HG03097 (cell line): Measurements from ENCODE around the gene TNFRSF6B.
"Not testable (repeated sequence)": the region's sequence is repeated elsewhere in the genome, so short reads cannot be mapped to it uniquely, and the experiment has no call there.

Experiments
- ATAC-seq: cut with Tn5 transposase; IDR thresholded peaks from one replicate; pipeline ENCODE4 v1.9.1; 2021; ENCODE audit not compliant: unreplicated experiment, low FRiP score

The TNFRSF6B gene

GRCh38 chr20:63661959-63662812, 34.3 kb upstream of the TNFRSF6B start:
- no peak for ATAC-seq

- no peak for ATAC-seq
Observed at GRCh38 chr20:63662813-63663189, 33.7 kb upstream of the TNFRSF6B start.

GRCh38 chr20:63663332-63664066, 33.0 kb upstream of the TNFRSF6B start:
- ATAC-seq = no peak

GRCh38 chr20:63664143-63664851, 32.2 kb upstream of the TNFRSF6B start:
- ATAC-seq = no peak

- ATAC-seq = no peak
Observed at GRCh38 chr20:63664861-63665594, 31.4 kb upstream of the TNFRSF6B start.

- no peak for ATAC-seq
Observed at GRCh38 chr20:63665708-63666107, 30.7 kb upstream of the TNFRSF6B start.

- no peak for ATAC-seq
Observed at GRCh38 chr20:63667858-63668257, 28.6 kb upstream of the TNFRSF6B start.

GRCh38 chr20:63668351-63668750, 28.1 kb upstream of the TNFRSF6B start:
- no peak for ATAC-seq

- ATAC-seq = not testable (repeated sequence)
Observed at GRCh38 chr20:63671695-63672094, 24.8 kb upstream of the TNFRSF6B start.

GRCh38 chr20:63672666-63673065, 23.8 kb upstream of the TNFRSF6B start:
- ATAC-seq = no peak

- ATAC-seq = no peak
Observed at GRCh38 chr20:63673951-63674350, 22.5 kb upstream of the TNFRSF6B start.

GRCh38 chr20:63675681-63676368, 20.6 kb upstream of the TNFRSF6B start:
- ATAC-seq = no peak

GRCh38 chr20:63678071-63678470, 18.4 kb upstream of the TNFRSF6B start:
- ATAC-seq = no peak

- no peak for ATAC-seq
Observed at GRCh38 chr20:63678667-63679465, 17.6 kb upstream of the TNFRSF6B start.

GRCh38 chr20:63679799-63680305, 16.6 kb upstream of the TNFRSF6B start:
- ATAC-seq = no peak

- ATAC-seq = no peak
Observed at GRCh38 chr20:63680427-63680826, 16.0 kb upstream of the TNFRSF6B start.

- no peak for ATAC-seq
Observed at GRCh38 chr20:63680857-63681608, 15.4 kb upstream of the TNFRSF6B start.

GRCh38 chr20:63681609-63682142, 14.8 kb upstream of the TNFRSF6B start:
- no peak for ATAC-seq
